Upper lobe of left lung (tissue), 6 donors: ENCODE measurements around the gene BRWD1. TPM values are rescaled to one million over a fixed set of nuclear protein-coding genes. Genes with fewer than 3 reads are reported as not detected.

Experiments
- ATAC-seq, 2 donors: fragments of 200-7000 bp; cut with Tn5 transposase; one replicate each; pipeline ENCODE4 v1.9.1; 2022; ENCODE audit warnings: mild to moderate bottlenecking in 2 of 2, moderate library complexity in 2 of 2; ENCODE audit not compliant: low FRiP score in 2 of 2
- DNase-seq, 2 donors: peaks; one replicate each; pipeline ENCODE4 v3.0.0-alpha.2; 2019 to 2020
- H3K27ac ChIP-seq, 4 donors: fragments of 200-600 bp; sonication (generic); one replicate each; pipeline ENCODE4 v1.5.1; 2016 to 2019
- H3K27me3 ChIP-seq, 4 donors: fragments of 200-600 bp; sonication (generic); one replicate each; pipeline ENCODE4 v1.5.1; 2017 to 2019
- H3K36me3 ChIP-seq, 4 donors: fragments of 200-600 bp; sonication (generic); one replicate each; pipeline ENCODE4 v1.5.1; 2016 to 2019
- H3K4me1 ChIP-seq, 4 donors: fragments of 200-600 bp; sonication (generic); one replicate each; pipeline ENCODE4 v1.5.1; 2018 to 2019
- H3K4me3 ChIP-seq, 4 donors: fragments of 200-600 bp; sonication (generic); one replicate each; pipeline ENCODE4 v1.5.1; 2017 to 2019; ENCODE audit warnings: mild to moderate bottlenecking in 2 of 4, moderate library complexity in 1 of 4
- H3K9me3 ChIP-seq, 4 donors: fragments of 200-600 bp; sonication (generic); one replicate each; pipeline ENCODE4 v1.5.1; 2018 to 2019
- CTCF ChIP-seq, 6 experiments: fragments of 450-650 bp in 4 of 6; fragments of 200-600 bp in 2 of 6; sonication (generic) in 2 of 6; IDR thresholded peaks; one replicate each; pipeline ENCODE4 v1.5.1; 2016 to 2019; ENCODE audit warnings: antibody characterized with exemption in 6 of 6
- EP300 ChIP-seq, 4 donors: sonication (generic); formaldehyde crosslinking; IDR thresholded peaks; one replicate each; pipeline ENCODE4 v1.5.1; 2017; ENCODE audit warnings: antibody characterized with exemption in 4 of 4, control low read depth in 2 of 4
- POLR2A ChIP-seq, 4 donors: fragments of 450-650 bp; IDR thresholded peaks; one replicate each; pipeline ENCODE4 v1.5.1; 2016 to 2017; ENCODE audit warnings: antibody characterized with exemption in 4 of 4, mild to moderate bottlenecking in 2 of 4
- POLR2AphosphoS5 ChIP-seq, 2 donors: sonication (generic); formaldehyde crosslinking; IDR thresholded peaks; one replicate each; pipeline ENCODE4 v1.5.1; 2017; ENCODE audit warnings: antibody characterized with exemption in 2 of 2
- WGBS, 2 donors: methylation state at CpG; one replicate each; pipeline ENCODE4 v1.1.5; 2017 to 2018; 5-methylcytosine and 5-hydroxymethylcytosine counted together
- total RNA-seq, 6 donors: library from RNA; depleted of rRNA in 4 of 6; stranded (reverse); fragments of >200 nt in 4 of 6; gene quantifications; one replicate each; pipeline versions ENCODE4 v1.1.0 to v1.2.1, GENCODE V29; 2016 to 2021
- donor health status: DM: no; HTN: no; CAD: no; lungs with moderate emphysema.
- donor health status: DM: no; HTN: yes; CAD: no; lungs with severe emphysema.

BRWD1 gene
- total RNA-seq, 6 donors from 2014 or later, result 23.4 to 144 (median 42.0) TPM

- ATAC-seq (no peak), DNase-seq (no peak)
- no peaks in the 10 kb centered on the region for H3K9me3 ChIP-seq
- H3K36me3 ChIP-seq, result peaks cover 0 to 71% (median 6%) of the 10 kb centered on the region in 4 donors
- H3K4me1 ChIP-seq, result peaks cover 0 to 3% (median 0%) of the 10 kb centered on the region in 4 donors
- H3K27ac ChIP-seq, result no peak overlapping the region
- 81 to 88% methylated on average over 4 of the region's 4 CpGs for WGBS, 2 donors
- no peak for TF ChIP-seq EP300 (IDR thresholded peaks at IDR 0.05)
- TF ChIP-seq POLR2AphosphoS5 (IDR thresholded peaks at IDR 0.05), result no peak
- no peak for TF ChIP-seq POLR2A (IDR thresholded peaks at IDR 0.05)
- H3K4me3 ChIP-seq, result no peak overlapping the region
- no peaks in the 10 kb centered on the region for H3K27me3 ChIP-seq
These were observed 95.4 kb downstream of the BRWD1 start for GRCh38 chr21:39218082-39218409.

- no peaks in the 10 kb centered on the region for H3K27me3 ChIP-seq
- no peak for TF ChIP-seq EP300 (IDR thresholded peaks at IDR 0.05)
- TF ChIP-seq POLR2AphosphoS5 (IDR thresholded peaks at IDR 0.05), result no peak
- TF ChIP-seq POLR2A (IDR thresholded peaks at IDR 0.05), result no peak
- TF ChIP-seq CTCF (IDR thresholded peaks at IDR 0.05), result no peak
- H3K36me3 ChIP-seq, result peaks cover 0 to 73% (median 6%) of the 10 kb centered on the region in 4 donors
- peaks cover 0 to 3% (median 0%) of the 10 kb centered on the region in 4 donors for H3K4me1 ChIP-seq
- DNase-seq (no peak), ATAC-seq (no peak)
- no peak overlapping the region for H3K4me3 ChIP-seq
- WGBS, 2 donors, result 87 to 93% methylated on average over 3 of the region's 3 CpGs
- H3K9me3 ChIP-seq, result no peaks in the 10 kb centered on the region
- no peak overlapping the region for H3K27ac ChIP-seq
These were observed 95.9 kb downstream of the BRWD1 start for GRCh38 chr21:39217356-39218081.

- DNase-seq (no peak), ATAC-seq (no peak)
- Histone ChIP-seq H3K27ac (no peak overlapping the region), H3K9me3 (no peaks in the 10 kb centered on the region), H3K27me3 (no peaks in the 10 kb centered on the region), H3K4me3 (no peak overlapping the region), H3K36me3 (peaks cover 0 to 74% (median 7%) of the 10 kb centered on the region in 4 donors), H3K4me1 (peaks cover 0 to 3% (median 0%) of the 10 kb centered on the region in 4 donors)
- no peak for TF ChIP-seq CTCF (IDR thresholded peaks at IDR 0.05)
- no peak for TF ChIP-seq EP300 (IDR thresholded peaks at IDR 0.05)
- no peak for TF ChIP-seq POLR2A (IDR thresholded peaks at IDR 0.05)
- TF ChIP-seq POLR2AphosphoS5 (IDR thresholded peaks at IDR 0.05), result no peak
- WGBS, 2 donors, result 75 to 80% methylated on average over 2 of the region's 2 CpGs
These were observed 97.1 kb downstream of the BRWD1 start for GRCh38 chr21:39216290-39216689.

- no peak overlapping the region for H3K4me3 ChIP-seq
- no peaks in the 10 kb centered on the region for H3K27me3 ChIP-seq
- no peak for ATAC-seq
- peaks cover 0 to 79% (median 11%) of the 10 kb centered on the region in 4 donors for H3K36me3 ChIP-seq
- no peak for DNase-seq
- WGBS, 2 donors, result 97% methylated on average over 7 of the region's 7 CpGs
- no peaks in the 10 kb centered on the region for H3K4me1 ChIP-seq
- TF ChIP-seq POLR2A (IDR thresholded peaks at IDR 0.05) (no peak), POLR2AphosphoS5 (IDR thresholded peaks at IDR 0.05) (no peak), CTCF (IDR thresholded peaks at IDR 0.05) (no peak), EP300 (IDR thresholded peaks at IDR 0.05) (no peak)
- H3K27ac ChIP-seq, result no peak overlapping the region
- H3K9me3 ChIP-seq, result no peaks in the 10 kb centered on the region
These were observed 98.4 kb downstream of the BRWD1 start for GRCh38 chr21:39215078-39215477.

GRCh38 chr21:39209334-39209688, 104.1 kb downstream of the BRWD1 start:
- Histone ChIP-seq H3K4me1 (no peaks in the 10 kb centered on the region), H3K9me3 (no peaks in the 10 kb centered on the region), H3K36me3 (peaks cover 10 to 81% (median 31%) of the 10 kb centered on the region in 4 donors), H3K4me3 (no peak overlapping the region), H3K27ac (no peak overlapping the region), H3K27me3 (no peaks in the 10 kb centered on the region)
- WGBS, 2 donors, result 61 to 70% methylated on average over 2 of the region's 2 CpGs
- ATAC-seq (no peak), DNase-seq (no peak)
- TF ChIP-seq POLR2A (IDR thresholded peaks at IDR 0.05) (no peak), CTCF (IDR thresholded peaks at IDR 0.05) (no peak), POLR2AphosphoS5 (IDR thresholded peaks at IDR 0.05) (no peak), EP300 (IDR thresholded peaks at IDR 0.05) (no peak)
